Eye (tissue), 1 donor: Measurements from ENCODE around the gene CLIC3.
"Not testable (repeated sequence)": the region's sequence is repeated elsewhere in the genome, so short reads cannot be mapped to it uniquely, and the experiment has no call there.

Experiments
- DNase-seq: peaks from one replicate; pipeline ENCODE4 v3.0.0-alpha.2; 2015

The CLIC3 gene, protein sequence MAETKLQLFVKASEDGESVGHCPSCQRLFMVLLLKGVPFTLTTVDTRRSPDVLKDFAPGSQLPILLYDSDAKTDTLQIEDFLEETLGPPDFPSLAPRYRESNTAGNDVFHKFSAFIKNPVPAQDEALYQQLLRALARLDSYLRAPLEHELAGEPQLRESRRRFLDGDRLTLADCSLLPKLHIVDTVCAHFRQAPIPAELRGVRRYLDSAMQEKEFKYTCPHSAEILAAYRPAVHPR

DNA sequence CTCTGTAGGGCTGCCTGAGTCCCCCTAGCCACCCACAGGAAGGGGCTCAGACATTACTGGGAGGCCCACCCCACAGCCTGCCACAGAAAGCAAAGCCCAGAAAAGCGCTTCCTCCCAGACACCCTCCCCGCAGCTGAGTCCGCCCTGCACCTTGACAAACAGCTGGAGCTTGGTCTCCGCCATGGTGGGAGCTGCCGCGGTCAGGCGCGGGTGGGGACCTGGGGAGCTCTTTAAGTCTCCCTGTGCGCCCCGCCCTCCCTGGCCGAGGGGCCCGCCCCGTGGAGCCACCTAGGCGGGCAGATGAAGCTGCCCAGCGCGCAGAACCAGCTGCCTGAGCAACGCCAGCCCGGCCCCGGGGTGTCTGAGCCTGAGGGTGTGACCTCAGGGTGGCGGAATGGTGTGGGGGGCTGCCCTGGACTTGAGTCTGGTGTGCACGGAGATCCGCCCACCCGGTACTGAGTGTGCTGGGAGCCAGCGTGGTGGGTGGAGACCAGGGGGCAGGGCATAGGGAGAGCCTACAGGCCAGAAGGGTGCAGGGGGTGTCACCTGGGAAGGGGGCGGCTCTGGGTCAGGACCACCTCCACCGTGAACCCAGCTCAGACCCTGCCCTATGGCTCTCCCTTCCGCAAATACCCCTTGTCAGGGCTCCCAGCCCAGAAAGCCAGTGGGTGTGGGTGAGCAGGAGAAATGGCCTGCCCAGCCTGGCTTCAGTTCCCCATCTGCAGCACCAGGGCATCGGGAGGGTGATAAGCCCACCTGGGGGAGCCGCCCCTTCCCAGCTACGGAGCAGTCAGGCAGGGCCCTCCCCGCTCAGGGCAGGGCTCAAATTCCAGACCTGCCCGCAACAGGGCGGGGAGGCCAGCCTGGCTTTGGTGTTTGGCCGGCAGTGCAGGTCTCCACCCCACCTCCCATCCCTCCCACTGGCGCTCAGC lies at the start of gene CLIC3:
Gene CLIC3 (minus strand): TSS at position 208 of the 932 bp plus-strand sequence. CDS start 25 bp downstream, at position 183.
- DNase-seq, result no peak

DNA sequence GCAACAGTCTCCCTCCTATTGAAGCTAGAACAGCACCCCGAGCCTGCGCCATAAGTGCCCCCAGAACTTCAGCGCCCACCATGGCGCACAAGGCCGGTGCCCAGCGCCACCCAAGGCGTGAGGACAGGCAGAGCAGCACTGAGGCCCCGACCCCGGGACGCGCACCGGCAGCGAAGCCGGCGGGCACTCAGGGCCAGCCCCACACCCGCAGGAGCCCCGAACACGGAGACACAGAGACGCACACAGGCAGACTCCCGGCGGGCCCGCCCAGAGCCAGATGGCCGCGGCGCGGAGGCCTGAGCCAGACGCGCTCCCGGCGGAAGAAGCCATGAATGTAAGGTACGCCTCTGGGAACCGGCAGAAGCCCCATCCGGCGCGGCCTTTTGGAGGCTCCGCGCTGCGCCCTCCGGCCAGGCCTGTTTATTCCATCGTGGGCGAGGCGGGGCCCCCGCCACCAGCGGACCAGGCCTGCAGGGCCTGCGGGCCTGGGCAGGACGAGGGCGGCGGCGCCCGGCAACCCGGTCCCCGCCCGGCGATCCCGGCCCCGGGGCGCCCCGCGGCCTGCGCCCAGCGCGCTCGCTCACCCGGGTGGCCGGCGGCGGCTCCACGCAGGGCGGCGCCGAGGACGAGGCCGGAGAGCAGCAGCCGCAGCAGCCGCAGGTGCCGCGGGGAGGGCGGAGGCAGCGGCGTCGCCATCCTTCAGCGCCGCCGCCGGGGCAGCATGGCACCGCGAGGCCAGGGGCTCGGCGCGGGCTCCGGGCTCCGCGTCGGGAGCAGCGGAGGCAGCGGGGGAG lies 49.1 kb upstream of the CLIC3 start:
- peak; percentile 65 for DNase-seq

DNA sequence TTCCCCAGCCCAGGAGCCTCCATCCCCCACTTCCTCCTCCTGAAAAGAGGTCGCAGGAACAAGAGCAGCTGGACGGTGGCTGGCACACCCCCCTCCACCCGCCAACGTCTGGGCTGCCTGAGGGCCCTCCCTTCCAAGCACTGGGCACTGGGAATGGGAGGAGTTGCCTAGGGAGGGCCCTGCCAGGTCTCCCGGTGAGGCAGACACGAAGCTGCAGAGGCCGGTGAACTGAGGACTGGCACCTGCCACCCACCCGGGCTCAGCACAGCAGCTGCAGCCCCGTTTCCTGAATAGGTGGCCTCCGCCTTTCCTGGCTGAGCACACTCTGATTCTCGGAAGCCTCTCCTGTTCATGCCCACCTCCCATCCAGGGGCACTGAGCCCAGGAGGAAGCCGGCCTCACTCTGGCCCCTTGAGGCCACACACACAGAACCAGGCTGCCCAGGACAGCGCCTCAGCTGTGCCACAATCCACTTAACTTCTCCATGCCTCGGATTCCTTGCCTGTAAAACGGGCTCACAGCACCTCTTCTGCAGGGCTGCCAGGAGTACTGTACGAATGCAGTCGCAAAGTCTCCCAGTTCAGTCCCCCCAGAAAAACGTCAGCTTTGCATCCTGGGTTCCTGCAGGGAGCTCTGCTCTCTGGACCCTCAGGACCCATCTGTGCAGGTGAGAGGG lies 48.3 kb upstream of the CLIC3 start:
- DNase-seq, result no peak

DNA sequence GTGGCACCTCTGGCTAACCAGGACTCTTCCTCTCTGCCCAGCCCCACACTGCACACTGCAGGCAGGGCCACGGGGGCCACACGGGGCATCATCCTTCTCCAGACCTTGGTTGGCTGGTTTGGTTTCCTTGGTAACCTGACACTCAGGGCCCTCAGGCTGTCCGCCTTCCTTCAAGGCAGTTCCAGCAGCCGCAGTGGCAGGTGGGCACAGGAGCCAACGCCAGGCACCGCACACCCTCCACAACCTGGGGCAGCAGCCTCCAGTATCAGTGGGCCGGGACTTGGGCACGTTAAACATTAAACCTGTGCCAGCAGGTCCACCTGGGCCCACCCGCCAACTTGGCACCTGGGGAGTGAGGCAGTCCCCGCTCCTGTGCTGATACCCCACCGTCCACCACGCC lies 47.7 kb upstream of the CLIC3 start:
- DNase-seq, result no peak

DNA sequence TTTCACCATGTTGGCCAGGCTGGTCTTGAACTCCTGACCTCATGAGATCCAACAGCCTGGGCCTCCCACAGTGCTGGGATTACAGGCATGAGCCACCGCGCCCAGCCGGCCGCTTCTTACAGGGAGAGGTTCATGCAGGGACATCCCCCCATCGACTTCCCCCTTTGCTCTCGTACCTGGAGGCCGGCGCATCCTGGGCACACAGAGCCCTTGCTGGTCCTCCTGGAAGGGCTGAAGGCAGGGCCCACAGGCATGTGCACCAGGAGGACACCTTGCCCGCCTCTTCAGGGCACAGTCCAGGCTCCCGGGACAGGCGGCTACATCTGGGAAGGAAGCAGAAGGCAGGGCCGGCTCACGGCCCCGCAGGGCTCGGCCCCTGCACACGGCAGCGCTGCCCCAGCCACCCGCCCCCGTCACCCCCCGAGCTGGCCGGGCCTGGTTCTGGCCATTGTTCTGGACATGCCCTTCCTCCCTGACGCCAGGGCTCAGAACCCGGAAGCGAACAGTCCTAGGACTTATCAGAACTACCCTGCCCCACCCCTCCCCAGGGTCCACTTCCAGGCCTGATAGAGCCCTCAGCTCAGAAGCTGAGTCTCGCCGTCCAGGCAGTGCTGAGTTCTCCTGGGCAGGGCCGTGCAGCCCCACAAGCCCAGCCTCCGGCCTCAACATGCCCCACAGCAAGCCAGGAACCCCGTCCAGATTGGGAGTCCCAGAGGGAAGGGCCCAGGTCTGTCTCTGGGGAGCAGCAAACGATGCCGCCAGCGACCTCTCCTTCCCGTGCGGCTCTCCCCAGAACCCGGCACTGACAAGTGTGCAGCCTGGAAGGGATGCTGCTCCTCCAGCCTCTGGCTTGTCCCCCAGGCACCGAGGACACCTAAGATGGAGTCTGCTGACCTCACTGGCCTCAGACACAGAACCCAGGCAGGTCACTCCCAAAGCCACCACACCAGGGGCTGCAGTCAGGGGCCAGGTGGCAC lies 46.7 kb upstream of the CLIC3 start:
- no peak for DNase-seq

DNA sequence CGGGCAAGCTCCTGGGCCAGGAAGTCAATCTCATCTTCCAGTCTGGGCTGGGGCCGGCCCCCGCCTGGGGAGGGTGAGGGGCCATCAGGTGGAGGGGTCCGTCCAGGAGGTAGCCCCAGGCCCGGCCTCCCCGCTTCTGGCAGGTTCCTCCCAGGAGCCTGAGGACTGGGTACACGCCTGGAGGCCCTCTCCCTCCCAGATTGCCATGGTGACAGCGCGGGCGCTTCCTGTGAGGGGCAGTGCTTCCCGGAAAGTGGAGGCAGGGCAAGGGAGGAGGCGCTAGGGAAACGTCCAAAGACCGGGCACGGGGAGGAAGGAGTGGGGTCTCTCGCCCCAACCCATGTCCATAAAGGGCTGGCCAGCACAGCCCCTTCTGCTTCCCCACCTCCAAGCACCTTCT lies 44.8 kb upstream of the CLIC3 start:
- no peak for DNase-seq

DNA sequence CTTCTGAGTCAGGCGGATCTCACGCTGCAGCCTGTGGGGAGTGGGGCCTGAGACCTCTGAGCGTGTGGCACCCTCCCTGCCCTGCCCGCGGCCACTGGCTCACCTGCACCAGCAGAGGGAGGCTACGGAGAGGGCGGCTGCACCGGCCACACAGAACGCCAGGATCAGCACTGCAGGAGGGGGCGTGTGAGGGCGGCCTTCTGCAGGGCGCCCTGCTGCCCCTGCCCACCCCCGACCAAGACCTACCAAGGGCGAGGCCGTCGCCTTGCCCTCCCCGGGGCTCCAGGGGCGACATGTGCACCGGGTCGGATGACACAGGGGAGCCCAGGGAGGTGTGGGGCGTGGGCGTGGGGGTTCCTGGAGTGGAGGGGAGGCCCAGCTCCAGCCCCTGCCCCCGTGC lies 44.2 kb upstream of the CLIC3 start:
- no peak for DNase-seq

DNA sequence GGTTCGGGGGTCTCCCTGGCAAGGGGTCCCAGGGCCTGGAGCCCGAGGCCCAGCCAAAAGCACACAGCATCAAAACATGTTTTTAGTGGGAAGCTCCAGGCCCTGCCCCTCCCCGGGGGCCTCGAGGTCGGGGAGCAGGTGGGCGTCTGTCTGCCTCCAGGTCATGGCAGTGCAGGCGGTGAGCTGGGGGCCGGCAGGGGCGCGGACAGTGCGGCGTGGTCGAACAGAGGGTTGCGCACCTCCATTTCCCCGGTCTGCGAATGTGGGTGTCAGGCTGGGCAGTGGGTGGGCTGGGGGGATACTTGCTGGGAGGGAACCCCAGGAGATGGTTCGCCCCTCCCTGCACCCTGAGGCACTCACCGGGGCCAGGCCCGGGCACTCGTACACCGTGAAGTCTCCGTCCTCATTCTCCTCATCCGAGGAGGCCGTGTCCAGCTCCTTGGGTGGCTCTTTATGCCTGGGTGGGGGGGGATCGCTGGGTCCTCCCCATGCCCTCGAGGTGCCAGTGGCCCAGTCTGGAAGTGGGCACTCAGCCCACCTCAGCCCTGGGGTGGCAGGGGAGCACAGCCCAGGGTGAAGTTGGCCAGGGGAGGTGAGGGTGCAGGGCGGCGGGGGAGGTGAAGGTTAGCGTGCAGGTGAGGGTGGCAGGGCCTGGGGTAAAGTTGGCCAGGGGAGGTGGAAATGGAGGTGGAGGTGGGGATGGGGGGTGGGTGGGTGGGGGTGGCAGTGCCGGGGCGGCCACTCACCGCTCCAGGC lies 43.4 kb upstream of the CLIC3 start:
- DNase-seq, result no peak

DNA sequence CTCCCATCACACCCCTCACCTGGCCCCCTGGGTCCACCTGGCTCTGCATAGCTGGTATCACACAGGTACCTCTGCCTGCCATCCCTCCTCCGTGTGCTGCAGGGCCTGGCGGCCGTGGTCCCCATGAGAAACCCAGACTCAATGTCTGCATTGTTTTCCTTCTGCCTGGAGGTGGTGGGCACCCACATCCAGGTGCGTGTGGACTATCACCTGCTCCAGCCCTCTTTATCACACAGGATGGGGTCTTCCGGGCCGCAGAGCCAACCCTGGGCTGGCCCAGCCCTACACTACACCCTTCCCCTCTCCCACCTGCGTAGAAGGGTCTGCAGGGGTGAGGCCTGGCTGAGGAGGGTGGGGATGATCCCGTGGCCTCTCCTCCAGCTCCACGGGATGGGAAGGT lies 42.5 kb upstream of the CLIC3 start:
- DNase-seq, result no peak

DNA sequence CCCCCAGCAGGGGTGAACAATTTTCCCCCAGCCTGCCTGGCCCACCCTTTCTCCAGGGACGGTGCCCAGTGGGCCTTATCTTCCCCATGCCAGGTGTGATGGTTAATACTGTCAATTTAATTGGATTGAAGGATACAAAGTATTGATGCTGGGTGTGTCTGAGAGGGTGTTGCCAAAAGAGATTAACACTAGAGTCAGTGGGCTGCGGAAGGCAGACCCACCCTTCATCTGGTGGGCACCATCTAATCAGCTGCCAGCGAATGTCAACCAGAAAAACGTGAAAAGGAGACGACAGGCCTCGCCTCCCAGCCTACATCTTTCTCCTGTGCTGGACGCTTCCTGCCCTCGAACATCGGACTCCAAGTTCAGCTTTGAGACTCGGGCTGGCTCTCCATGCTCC lies 41.1 kb upstream of the CLIC3 start:
- DNase-seq, result no peak

DNA sequence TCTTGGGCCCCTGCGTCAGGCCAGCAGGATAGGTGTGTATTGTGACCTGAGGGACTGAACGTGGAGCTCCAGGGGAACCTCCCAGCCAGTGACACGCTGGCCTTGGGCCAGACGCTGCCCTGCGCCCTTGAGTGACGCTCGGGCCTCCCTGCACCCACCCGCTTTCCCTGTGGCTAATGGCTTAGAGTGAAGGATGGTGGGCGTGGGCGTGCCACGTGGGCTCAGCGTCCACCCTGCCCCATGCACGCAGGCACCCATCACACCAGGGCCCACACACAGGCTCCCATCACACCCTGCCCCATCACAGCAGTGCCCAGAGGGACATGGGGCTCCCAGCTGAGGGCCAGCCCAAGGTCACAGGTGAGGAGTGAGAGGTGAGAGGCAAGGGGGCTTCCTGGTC lies 40.7 kb upstream of the CLIC3 start:
- DNase-seq, result no peak

DNA sequence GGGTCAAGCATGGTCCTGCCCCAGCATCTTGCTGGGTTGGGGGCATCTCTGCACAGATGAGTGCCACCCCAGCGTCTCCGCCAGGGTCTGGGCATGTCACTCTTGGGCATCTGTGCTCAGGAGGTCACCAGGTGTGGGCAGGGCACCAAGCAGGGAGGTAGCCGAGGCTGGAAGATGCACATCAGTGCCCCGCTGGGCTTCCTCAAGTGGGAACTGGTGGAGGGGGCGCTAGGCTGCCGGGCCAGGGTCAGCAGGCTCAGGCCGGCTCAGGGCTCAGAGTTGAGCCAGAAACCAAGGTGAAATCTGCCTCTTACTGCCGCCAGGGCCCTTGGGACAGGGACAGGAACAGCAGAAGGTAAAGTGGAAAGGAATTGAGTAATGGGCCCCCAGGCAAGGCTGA lies 39.6 kb upstream of the CLIC3 start:
- no peak for DNase-seq

DNA sequence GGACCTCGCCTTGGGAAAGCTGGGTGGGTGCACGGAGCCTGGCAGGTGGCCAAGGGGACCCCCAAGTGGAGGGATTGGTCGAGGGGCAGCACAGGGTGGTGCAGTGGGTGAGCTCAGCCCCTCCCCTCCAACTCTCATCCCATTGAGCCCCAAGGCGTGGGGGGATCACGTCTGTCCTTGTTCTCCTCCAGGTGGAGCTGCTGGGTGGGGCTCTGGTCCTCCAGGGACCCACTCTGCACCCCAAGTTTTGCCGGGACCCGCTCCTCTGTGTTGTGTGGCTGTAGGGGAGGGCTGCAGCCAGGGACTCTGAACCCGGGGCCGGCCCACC lies 39.1 kb upstream of the CLIC3 start:
- no peak for DNase-seq

DNA sequence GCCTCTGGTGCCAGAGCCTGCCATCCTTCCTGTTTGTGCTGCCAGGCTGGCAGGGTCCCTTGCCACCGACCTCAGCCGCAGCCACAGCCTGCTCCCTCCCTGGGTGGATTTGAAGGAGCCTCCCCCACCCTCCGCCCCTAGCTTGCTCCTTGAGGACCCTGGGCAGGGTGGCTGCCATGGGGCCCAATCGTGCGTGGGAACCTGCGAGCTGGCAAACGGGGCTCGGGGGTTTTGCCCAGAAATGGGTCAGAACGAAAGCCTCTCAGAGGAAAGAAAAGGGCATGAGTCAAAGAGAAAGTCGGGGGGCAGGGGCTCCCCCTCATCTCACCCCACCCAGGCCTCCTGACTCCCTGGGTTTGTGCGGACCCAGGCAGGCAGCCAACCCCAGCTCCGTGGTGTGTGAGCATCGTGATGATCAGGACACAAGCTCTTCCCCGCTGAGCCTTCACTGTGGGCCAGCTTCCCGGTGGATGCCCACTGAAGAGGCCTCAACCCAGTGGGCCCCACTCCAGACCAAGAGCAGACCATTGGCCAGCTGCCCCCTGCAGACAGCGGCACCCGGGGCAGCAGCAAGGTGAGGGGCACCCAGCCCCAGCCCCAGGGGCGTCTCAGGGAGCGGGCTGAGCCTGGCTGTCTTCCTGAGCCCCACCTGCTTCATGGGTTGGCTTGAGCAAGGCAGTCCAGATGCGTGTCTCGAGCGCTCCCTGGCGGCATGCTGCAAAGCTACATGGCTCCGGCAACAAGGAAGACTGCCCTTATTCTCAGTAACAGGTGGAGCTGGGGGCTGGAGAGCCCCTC lies 38.5 kb upstream of the CLIC3 start:
- peak; percentile 94 for DNase-seq

DNA sequence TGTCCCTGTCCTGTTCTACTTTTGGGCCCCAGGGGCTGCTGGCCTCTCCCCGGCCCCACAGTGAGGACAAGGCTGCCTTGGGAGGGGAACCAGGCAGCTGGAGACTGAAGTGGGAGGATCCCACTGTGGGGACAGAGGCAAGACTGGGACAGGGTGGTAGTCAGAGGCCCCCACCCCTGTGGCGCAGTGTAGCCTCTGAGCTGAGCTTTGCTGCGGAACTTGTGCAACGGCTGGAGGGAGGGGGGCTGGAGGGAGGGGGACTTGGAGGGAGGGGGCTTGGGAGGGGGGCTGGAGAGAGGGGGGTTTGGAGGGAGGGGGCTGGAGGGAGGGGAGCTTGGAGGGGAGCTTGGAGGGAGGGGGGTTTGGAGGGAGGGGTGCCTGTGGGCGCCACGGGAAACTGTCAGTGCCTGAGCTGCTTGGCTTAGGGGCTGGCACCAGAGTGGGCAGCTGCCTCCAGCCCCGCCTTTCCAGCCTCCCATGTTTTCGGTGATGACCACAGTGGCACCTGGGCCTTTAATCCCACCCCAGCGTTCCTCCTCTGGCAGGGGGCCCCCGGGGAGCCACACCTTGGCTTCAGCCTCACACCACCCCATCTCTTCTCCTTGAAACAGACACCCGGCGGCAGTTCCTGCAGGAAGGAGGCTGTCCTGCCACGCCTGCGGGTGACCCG lies 37.8 kb upstream of the CLIC3 start:
- DNase-seq, result no peak

DNA sequence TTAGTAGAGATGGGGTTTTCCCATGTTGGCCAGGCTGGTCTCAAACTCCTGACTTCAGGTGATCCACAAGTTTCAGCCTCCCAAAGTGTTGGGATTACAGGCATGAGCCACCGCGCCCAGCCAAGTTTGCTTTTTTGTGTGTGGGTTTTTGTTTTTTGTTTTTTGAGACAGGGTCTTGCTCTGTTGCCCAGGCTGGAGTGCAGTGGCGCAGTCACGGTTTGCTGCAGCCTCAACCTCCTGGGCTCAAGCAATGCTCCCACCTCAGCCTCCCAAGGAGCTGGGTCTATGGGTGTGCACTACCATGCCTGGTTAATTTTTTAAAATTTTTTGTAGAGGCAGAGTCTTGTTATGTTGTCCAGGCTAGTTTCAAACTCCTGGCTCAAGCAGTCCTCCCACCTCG lies 37.1 kb upstream of the CLIC3 start:
- DNase-seq, result not testable (repeated sequence)

DNA sequence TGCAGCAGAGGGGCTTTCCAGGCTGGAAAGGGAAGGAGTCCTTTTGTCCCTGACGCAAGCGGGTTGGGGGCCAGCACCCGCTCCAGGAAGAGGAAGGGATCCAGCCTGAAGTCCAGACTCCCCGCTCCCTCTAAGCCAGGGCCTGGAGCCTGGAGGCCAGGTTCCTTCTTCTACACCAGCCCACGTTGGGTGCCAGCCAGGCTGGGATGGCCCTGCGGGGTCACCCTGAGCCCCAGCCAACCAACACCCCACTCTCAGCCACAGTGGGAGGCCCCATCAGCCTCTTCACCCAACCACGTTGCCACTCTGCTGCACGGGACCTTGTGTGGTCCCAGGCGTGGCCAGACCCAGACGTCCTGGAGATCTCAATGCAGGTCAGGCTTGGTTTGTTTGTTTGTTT lies 36.5 kb upstream of the CLIC3 start:
- DNase-seq, result no peak

DNA sequence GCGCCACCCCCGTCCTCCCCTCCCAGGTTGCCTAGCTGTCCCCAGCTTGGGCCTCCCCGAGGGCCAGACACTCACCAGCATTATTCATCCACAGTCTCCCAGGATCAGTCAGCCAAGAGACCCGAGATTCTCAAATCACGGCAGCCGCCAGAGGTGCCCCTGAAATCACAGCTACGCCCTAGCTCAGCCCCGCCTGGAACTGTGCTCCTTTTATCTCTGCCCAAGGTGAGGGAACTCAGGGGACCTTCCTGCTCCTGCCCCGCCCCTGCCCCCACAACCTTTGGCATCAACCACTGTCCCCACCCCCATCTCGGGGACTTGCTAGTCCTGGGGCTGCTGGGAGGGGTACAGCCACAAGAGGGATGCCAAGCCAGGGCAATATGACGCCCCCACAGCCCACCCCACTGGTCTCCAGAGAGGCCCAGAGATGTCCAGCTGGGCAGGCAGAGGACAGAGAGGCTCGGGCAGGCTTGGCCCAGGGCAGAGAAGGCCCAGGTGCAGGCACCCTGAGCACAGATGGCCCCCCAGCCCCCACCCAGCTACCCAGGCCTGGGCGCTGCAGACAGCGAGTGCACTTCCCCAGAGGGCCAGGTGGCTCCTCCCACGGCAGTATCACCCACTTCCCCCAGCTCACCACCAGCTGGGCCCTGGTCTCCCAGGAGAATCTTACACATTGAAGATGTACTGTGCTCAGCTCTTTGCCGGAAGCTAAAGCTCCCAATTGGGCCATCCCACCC lies 35.7 kb upstream of the CLIC3 start, which contains the start of gene FUT7:
Gene FUT7 (minus strand): TSS at position 185 of the 737 bp plus-strand sequence. CDS start 97 bp downstream, at position 88.
- DNase-seq, result no peak
